ENCODE results near the gene SCAI.
A peak's percentile ranks its signal among the peaks of the same experiment; 100 is the strongest.
"Not testable (repeated sequence)": the region's sequence is repeated elsewhere in the genome, so short reads cannot be mapped to it uniquely, and the experiment has no call there.

The SCAI gene

GRCh38 chr9:125008599-125008998 is 134.7 kb downstream of the SCAI start:
- no peak for DNase-seq

DNA sequence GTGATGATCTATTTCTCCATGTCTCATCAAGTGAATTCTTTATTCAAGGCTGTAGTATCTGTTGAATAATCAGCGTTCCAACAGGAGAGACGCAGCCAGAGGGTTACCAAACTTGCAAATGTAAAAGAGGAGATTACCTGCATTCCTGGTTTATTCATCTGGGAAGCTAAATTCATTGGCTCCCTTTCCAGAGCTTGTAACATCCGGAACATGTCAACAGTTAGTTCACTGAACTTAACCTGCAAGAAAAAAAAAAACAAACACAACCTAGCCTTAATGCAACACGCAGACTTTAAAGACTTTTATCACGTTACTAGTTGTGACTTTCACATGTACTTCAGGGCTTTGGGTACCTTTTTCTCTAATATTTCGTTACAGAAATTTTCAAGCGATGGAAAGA is 140.0 kb downstream of the SCAI start:
- no peak for DNase-seq

DNA sequence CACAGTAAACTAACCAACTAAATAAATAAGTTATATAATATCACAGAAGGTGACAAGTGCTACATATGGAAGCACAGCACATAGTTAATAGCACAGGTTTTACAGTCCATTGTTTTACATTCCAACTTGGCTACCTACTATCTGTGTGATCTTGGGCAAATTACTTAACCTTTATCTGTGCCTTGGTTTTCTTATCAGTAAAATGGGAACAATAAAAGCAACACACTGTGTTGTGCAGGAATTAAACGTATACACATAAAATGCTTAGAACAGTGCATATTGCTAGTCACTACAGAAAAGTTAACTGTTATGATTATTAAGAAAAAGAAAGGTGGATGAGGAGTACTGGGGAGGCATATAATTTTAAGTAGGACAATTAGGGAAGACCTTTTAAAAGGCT is 159.6 kb downstream of the SCAI start:
- no peak for DNase-seq

DNA sequence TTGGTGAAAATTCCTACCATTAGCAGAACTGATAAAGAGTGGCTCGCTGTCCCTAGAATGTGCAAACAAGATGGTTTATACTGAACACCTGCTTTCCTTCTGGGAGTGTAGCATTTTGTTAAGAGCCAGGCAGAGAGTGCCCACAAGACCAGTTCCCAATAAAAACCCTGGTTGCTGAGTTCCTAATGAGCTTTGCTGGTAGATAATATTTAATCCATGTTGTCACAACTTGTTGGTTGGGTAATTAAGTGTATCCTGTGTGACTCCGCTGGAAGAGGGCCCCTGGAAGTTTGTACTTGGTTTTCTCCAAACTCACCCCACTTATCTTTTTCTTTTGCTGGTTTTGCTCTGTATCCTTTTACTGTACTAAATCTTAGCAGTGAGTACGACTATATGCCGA is 162.9 kb downstream of the SCAI start:
- DNase-seq = no peak

GRCh38 chr9:124975131-124975530 is 168.2 kb downstream of the SCAI start:
- no peak for DNase-seq

DNA sequence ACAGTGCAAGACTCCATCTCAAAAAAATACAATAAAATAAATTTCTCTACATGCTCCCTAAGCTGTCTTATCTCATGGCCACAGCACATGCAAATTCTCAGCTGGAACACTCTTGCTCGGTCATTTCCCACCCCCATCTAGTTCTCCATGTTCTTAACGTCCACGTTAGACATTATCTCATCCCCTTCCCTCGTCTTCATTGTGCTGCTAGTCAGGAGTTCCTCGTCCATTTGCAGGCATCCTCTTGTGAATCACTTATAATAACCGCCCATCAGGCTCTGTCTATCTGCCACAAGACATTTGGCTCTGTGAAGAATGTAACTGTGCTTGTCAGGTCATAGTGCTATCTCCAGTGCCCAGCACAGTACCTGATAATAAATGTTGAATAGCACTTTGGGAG is 169.5 kb downstream of the SCAI start:
- no peak for DNase-seq

DNA sequence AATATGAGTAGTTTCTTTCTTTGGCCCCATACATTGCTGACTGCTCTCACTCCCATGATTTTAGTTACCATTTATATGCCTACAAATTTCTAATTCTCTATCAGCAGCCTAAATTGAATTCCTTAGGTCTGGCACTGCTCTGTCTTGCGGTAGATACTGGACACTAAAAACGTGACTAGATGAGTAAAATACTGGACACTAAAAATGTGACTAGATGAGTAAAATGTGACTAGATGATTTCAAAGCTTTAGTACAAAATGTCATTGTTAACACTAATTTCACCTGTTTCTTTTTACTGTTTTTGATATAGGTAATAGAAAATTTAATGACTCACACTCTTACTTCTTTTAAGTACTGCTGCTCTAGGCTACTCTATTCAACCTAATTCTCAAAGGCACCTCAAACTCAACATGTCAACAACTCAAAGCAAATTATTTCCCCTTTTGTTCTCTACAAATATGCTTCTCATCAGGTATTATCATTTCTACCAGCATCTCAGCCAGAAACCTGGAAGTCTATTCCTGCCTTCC is 171.0 kb downstream of the SCAI start:
- DNase-seq = no peak

GRCh38 chr9:124969401-124969800 is 173.9 kb downstream of the SCAI start:
- DNase-seq = no peak

GRCh38 chr9:124968238-124968637 is 175.1 kb downstream of the SCAI start:
- DNase-seq = no peak

- peak; percentile 9 for DNase-seq
Observed at GRCh38 chr9:124965775-124966568, 177.4 kb downstream of the SCAI start.

- no peak for DNase-seq
Observed at GRCh38 chr9:124964604-124965003, 178.7 kb downstream of the SCAI start.

DNA sequence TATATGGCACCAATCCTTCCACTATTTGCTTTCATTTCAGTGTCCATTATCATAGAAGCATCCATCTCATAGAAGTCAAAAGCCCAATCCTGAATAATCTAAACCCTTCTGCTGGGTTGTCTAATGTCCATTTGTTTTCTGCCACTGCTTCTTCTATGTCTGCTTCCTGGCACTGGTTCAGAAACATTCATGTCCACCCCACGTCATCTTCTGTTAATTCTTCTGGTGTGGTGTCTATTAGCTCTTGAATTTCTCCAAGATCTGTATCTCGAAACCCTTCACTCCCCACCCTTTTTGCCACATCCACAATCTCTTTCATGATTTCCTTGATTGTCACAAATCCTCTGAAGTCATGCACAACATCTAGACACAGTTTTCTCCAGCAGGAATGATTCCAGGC is 179.3 kb downstream of the SCAI start:
- no peak for DNase-seq

GRCh38 chr9:124960409-124960752 is 182.9 kb downstream of the SCAI start:
- DNase-seq = no peak

DNA sequence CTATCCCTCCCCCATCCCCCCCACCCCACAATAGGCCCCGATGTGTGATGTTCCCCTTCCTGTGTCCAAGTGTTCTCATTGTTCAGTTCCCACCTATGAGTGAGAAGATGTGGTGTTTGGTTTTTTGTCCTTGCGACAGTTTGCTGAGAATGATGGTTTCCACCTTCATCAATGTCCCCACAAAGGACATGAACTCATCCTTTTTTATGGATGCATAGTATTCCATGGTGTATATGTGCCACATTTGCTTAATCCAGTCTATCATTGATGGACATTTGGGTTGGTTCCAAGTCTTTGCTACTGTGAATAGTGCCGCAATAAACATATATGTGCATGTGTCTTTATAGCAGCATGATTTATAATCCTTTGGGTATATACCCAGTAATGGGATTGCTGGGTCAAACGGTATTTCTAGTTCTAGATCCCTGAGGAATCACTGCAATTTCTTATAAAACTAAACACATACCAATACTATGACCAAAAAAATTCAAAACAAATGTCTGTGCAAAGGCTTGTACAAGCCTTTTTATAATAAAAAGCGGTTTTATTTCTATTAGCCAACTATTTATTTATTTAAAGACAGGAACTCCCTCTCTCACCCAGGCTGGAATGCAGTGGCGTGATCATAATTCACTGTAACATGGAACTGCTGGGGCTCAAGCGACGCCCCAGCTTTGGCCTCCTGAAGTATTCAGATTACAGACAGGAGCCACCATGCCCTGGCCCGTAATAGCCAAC is 183.5 kb downstream of the SCAI start:
- DNase-seq = not testable (repeated sequence)

DNA sequence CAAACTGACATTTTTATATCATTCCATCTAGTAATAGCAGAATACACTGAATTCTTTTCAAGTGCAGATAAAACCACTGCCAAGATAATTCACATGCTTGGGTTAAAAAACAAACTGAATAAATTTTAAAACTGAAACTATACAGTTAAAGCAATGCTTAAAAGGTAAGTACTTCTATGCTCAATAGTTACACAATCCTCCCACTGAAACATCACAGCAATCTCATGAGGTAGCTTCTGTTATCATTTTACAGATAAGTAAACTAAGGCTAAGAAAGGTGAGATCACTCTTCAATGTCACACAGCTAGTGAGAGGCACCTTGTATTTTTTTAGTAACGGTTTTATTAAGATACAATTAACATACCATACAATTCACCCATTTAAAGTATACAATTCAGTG is 189.1 kb downstream of the SCAI start:
- no peak for DNase-seq

GRCh38 chr9:124950050-124950718 is 193.1 kb downstream of the SCAI start:
- no peak for DNase-seq

DNA sequence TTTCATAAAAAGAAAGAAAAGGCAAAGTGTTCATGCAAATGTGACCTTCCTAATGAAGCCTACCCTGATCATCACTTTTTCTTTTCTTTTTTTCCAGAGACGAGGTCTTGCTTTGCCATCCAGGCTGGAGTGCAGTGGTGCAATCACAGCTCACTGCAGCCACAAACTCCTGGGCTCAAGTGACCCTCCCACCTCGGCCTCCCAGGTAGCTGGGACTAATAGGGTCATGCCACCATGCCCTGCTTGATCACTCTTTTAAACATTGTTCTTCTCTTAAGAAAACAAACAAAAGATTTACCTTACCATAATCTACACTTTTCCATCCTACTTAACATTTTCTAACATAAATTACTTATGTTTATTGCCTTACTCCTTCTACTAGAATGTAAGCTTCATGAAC is 193.9 kb downstream of the SCAI start:
- DNase-seq = no peak

- DNase-seq = no peak
Observed at GRCh38 chr9:124947727-124948391, 195.5 kb downstream of the SCAI start.

DNA sequence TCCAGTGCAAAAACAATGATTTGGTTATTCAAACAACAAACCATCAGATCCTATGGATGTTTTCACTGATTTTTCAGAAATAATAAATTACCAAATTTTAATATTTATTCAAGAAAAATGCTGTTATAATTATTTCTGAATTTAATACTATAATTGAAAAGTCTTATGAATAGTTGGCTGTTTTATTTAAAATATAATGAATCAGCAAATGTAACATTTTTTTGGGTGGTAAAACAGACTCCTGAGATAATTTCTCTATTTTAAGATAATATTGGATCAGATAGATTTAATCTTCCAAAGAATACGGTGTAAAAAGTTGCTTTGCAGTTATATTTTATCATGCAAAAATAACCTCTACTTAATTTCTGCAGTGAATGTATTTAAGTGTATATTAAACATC is 197.2 kb downstream of the SCAI start:
- no peak for DNase-seq

GRCh38 chr9:124941679-124942561 is 201.4 kb downstream of the SCAI start:
- DNase-seq = peak; percentile 66

DNA sequence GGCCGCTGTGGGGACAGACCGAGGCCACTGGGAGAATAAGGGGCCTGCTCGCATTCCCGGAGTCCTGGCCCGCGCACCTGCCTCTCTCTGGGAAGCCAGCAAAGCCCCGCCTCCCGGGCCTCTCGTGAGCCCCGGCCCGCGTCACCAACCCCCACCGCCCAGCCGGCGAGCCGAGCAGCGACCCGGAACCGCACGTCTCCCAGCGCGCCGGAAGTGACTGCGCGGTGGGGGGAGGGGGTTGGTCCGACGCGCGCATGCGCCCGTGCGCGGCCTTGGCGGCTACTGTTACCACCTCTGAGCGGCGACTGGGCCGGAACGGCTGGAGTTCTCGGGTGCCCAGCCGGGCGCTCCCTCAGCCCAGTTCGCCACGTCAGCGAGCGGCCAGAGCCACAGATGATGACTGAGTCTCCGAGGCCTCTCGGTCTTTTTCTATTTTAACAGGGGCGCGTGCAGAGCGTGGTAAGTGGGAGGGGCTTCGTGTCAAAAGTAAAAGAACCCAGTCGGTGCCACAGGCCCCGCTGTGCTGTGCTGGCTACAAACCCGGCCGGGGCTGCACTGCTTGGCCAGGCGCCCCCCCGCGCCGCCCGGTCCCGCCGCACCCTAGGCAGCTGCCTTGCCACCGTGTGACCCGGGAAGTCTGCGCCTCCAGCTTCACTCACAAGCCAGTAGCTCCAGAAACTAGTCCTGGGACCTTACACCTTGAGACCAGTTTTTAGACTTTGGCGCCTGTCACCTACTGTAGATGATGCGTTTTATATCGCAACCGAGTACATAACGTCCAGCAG is 202.2 kb downstream of the SCAI start, which contains the start of gene GOLGA1:
TSS of gene GOLGA1 (minus strand) at position 190 of the 785 bp plus-strand sequence. CDS start 2,372 bp downstream, outside the sequence.
- DNase-seq = peak; percentile 90
